Putamen (tissue), 1 donor: ENCODE data around the gene HNRNPL.
"Not testable (repeated sequence)": the region's sequence is repeated elsewhere in the genome, so short reads cannot be mapped to it uniquely, and the experiment has no call there.

Experiments used
- DNase-seq: peaks from one replicate; pipeline ENCODE4 v3.0.0-alpha.2; 2016; ENCODE audit warnings: low spot score

Gene HNRNPL

DNA sequence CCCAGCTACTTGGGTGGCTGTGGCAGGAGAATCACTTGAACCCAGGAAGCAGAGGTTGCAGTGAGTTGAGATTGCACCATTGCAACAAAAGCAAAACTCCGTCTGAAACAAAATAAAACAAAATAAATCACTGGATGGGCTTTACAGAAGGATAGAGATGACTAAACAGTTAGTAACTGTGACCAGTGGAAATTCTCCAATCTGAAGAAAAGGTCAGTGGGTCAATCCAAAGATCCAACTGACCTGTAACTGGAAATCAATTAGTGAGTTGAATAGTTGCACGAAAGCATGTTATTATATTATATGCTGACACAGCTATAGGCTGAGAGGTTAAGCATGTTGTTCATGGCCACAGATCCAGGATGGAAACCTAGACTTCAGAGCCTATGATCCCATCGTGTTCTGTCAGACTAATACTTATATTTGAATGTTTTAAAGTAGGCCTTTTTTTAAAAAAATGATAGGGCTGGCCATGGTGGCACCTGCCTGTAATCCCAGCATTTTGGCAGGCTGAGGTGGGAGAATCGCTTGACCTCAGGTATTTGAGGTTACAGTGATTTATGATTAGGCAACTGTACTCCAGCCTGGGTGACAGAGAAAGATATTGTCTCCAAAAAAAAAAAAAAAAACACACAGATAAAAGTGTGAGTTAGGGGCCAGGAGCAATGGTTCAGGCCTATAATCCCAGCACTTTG lies 19.6 kb downstream of the HNRNPL start:
- no peak for DNase-seq

DNA sequence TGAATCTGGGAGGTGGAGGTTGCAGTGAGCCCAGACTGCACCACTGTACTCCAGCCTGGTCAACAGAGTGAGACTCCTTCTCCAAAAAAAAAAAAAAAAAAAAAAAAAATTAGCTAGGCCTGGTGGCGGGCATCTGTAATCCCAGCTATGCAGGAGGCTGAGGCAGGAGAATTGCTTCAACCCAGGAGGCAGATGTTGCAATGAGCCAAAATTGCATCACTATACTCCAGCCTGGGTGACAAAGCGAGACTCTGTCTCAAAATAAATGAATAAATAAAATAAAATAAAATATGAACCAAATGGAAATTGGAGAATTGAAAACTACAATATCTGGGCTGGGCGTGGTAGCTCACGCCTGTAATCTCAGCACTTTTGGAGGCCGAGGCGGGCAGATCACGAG lies 20.6 kb downstream of the HNRNPL start:
- DNase-seq = not testable (repeated sequence)

DNA sequence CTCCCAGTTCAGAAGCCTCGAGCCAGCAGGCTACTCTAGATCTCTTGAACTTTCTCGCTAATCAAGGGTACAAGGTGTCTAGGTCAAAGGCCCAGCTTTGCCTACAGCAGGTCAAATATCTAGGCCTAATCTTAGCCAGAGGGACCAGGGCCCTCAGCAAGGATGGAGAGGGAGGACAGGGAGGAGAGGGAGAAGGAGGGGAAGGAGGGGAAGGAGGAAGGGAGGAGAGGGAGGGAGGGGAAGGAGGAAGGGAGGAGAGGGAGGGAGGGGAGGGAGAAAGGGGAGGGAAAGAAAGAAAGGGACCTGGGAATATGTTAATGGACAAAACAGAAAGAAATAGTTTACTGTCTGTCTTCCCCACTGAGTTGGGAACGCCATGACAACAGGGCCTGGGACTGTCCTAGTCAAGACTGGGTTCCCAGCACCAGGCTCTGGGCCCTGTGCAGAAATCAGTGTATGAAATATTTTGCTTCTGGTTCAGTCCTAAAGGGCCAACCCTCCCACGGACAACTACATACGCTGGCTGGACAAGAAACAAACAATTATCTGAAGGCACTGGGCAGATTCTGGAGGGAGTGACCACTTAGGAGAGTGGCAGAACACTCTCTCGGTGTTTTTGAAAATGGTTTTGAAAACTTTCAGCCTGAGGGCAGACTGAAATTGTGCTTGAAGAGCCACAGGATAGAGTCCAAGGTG lies 22.8 kb downstream of the HNRNPL start:
- DNase-seq = no peak

DNA sequence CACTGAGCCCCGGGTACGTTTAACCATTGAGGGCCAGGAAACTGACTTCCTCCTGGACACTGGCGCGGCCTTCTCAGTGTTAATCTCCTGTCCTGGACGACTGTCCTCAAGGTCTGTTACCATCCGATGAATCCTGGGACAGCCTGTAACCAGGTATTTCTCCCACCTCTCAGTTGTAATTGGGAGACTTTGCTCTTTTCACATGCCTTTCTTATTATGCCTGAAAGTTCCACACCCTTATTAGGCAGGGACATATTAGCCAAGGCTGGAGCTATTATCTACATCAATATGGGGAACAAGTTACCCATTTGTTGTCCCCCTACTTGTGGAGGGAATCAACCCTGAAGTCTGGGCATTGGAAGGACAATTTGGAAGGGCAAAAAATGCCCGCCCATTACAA lies 23.9 kb downstream of the HNRNPL start:
- DNase-seq = not testable (repeated sequence)

DNA sequence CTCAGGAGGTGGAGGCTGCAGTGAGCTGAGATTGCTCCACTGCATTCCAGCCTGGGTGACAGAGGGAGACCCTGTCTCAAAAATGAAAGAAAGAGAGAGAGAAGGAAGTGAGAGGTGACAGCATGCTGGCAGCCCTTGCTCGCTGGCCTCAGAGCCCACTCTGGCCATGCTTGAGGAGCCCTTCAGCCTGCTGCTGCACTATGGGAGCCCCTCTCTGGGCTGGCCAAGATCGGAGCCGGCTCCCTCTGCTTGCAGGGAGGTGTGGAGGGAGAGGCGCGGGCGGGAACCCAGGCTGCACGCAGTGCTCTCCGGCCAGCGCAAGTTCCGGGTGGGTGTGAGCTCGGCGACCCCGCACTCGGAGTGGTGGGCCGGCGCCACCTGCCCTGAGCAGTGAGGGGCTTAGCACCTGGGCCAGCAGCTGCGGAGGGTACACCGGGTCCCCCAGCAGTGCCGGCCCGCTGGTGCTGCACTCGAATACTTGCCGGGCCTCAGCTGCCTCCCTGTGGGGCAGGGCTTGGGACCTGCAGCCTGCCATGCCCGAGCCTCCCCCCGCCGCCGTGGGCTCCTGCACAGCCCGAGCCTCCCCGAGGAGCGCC lies 28.5 kb downstream of the HNRNPL start:
- DNase-seq = not testable (repeated sequence)

DNA sequence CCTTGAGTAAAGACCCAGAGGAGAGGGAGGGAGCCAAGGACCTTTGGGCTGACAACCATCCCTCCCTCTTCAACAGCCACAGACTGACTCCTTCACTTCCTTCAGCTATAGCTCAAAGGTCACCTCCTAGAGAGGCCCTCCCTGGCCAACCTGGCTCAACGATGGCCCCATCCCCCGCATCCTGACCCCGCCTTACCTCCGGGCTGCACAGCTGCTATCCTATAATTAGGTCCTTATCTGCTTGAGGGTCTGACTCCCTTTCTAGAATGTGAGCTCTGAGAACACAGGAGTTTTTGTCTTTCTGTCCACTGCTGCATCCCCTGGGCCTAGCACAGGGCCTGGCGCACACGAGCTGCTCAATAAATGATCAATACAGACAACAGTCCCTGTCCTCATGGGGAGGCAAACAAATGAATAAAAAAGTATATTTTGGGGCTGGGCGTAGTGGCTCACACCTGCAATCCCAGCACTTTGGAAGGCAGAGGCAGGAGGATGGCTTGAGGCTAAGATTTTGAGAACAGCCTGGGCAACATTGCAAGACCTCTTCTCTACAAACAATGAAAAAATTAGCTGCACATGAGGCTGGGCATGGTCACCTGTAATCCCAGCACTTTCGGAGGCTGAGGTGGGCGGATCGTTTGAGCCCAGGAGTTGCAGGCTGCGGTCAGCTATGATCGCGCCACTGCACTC lies 30.4 kb downstream of the HNRNPL start:
- no peak for DNase-seq

DNA sequence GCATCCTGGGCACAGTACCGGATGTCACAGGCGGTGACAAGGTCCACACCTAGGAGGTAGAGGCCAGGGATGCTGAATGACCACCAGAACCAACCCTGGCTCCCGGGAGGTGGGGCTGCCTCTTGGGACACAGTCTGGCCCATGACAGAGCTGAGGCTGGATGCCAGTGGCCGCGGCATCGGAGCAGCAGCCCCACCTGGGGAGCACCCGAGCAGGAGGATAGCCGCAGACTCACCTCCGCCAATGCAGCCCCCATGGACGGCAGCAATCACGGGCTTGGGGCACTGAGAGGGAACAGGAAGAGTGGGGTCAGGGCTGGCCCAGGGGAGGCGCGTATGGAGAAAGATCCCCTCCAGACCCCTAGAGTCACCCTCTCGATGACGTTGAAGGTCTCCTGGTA lies 32.7 kb downstream of the HNRNPL start:
- no peak for DNase-seq

DNA sequence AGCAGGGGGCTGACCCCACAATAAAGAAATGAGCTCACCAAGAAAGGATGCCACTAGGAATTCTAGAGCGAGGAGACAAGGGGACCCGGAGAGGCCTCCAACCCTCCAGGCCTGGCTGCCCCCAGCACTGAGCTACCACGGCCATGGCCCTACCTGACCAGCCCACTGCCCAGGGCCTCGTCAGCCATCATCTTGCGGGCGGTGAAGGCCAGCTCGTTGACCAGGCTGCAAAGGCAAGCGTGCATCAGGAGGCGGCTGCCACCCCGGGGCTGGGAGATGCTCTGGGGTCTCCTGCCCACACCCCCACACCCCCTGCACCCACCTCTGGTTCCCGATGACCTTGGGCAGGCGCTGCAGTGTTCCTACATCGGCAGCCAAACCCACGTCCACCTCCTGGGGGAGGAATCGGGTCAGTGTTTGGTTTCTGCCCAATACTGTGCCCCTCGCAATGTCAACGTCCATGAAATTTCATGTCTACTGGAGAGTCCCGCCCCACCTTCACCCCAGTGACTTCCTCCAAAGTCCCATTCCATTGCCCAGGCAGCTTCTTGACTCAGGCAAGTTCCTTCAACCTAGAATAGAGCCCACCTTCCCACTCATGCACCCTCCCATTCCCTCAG lies 33.5 kb downstream of the HNRNPL start:
- no peak for DNase-seq

DNA sequence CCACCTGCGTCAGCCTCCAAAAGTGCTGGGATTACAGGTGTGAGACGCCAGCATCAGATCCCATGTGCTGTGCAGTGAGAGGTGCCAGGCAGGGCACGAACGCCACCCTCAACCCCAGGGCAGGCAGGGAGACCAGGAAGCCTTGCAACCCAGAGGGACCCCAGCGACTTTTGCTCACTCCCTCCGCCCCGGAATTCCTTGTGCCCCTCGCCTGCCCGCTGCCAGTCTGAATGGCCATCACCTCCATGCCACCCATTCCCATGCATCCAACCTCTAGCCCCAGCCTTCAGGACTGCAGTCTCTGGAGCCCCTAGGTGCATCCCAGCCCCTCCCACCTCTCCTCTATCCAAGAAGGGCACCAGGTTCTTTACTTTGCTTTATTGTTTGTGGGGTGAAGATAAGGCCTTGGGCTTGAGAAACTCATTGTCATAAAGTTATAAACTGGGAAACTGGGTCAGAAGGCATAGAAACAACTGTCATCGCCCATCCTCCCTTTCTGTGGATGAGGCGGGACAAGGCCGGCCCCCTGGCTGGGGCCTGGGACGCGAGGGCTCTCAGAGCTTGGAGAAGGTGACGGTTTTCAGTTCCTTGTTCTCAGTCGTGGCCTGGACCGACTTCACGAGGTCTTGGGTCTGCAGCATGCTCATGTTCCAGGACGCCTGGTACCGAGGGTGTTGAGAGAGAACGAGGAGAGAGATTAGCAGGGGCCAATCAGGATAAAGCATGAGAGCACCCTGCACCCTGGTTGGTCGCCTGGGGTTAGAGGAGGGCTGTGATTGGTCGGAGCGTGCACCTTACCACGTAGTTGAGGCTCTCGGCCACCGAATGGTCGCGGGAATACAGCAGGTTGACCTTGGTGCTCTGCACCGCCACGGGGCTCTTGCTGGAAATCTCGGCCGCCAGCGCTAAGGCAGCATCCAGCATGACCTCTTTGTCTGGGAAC lies 34.5 kb downstream of the HNRNPL start:
- no peak for DNase-seq

DNA sequence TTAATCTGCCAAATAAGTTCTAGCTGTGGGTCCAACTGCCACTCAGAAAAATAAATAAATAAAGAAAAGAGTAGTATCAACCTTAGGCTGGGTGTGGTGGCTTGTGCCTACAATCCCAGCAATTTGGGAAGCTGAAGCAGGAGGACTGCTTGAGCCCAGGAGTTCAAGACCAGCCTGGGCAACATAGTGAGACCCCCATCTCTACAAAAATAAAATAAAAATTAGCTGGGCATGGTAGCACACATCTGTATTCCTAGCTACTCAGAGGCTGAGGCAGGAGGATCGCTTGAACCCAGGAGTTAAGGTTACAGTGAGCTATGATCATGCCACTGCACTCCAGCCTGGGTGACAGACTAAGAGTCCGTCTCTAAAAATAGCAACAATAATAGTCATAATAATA lies 35.9 kb downstream of the HNRNPL start:
- not testable (repeated sequence) for DNase-seq

DNA sequence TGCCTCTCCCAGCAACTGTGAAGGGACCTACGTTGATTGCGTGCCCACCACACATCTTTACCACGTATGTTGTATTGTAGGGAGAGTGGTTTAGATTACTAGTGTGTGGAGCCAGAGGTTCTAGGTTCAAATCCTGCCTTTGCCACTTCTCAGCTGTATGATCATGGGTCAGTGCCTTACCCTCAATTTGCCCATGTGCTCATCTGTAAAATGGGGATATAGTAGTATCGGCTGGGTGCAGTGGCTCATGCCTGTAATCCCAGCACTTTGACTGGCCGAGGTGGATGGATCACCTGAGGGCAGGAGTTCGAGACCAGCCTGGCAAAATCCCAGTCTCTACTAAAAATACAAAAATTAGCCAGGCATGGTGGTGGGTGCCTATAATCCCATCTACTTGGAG lies 36.5 kb downstream of the HNRNPL start:
- DNase-seq = no peak

DNA sequence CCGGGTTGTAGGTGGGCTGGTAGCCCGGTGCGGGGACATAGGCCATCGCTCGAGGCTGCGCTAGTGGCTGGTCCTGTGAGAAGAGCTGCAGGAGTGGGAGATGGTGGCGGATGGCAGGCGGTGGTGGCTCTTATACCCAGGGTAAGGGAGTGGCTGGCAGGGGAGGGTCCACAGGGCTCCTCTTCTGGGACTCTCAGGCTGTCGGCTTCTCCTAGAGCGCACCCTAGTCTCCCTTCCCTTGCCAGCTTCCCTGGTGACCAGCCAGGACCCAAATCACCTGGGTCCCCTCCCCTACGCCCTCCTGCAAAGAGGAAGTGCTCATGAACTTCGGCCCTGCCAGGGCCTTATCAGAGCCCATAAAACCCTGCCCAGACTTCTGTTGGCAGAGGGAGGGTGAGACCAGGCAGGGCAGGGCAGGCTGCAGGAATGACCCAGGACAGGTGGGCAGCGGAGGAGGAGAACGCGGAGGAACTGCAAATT lies 36.9 kb downstream of the HNRNPL start, which contains the start of gene LGALS4:
LGALS4 (minus strand) TSS at position 105 of the 480 bp plus-strand sequence; CDS start at position 46, 59 bp downstream.
- DNase-seq = no peak

DNA sequence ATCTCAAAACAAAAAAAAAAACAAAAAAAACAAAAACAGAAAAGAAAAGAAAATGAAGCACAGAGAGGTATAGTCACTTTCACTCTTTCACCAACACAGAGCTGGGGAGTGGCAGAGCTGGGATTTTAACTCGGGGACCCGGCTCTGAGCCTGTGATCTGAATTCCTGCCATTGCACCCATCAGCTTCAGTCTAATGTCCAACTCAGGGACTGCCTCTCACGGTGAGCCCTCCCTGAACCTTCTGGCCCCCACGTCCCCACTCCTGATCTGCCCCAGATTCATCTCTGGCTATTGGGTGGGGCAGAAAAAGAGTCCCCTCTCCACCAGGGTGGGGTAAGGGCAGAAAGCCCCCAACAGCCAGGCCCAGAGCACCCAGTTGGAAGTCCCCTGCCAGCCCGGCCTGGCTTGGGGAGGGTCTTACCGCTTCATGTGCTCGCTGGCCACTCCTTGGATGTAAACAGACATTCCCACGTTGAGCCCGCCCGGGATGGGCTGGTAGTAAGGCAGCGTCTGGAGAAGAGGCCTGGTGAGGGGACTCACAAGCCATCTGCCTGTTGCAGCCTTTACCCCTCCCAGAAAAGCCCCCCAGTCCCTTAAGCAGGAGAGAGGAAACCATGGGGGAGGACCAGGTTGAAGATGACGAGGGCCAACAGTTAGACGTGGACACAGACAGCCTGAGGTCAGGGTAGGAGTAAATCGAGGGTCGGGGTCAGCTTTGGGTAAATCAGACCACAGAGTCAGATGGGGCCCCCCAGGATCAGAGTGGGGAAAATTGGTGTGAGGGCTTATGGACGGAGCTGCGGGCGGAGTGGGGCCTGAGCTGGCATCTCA lies 37.6 kb downstream of the HNRNPL start:
- no peak for DNase-seq

DNA sequence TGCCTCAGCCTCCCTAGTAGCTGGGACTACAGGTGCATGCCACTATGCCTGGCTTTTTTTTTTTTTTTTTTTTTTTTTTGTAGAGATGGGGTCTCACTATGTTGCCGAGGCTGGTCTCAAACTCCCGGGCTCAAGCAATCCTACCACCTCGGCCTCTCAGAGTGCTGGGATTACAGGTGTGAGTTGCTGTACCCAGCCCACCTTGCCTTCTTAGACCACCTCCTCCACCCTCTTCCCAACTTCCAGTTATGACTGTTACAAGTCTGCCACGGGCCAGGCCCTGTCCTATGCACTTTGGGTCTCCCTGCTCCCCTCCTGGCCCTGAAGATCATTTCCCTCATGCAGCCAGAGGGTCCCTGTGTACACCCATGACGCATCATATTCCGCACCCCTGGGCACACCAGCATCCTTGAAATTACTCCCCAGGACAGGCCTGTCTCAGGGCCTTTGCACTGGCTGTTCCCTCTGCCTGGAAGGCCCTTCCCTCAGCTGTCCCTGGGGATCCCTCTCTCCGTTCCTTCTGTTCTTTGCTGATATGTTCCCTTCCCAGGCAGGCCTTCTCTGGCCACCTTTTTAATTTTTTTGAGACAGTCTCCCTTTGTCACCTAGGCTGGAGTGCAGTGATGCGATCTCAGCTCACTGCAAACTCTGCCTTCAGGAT lies 40.1 kb downstream of the HNRNPL start:
- DNase-seq = no peak

DNA sequence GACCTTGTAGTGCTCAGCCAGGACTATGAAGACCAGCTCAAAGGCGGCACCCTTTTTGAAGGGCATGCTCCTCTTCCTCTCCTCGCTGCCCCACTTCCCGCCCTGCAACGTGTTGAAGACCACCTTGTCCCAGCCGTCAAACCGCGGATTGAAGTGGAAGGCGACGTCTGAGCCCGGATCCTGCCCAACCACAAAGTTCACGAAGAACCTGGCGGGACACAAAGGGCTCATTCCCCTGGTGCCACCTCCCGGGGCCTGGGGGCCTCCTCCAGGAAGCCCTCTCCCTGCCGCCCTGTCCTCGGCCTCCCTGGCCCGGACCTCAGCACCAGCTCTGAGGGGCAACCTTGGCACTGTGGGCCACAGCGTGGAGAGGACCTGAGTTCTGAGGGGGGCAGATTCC lies 41.0 kb downstream of the HNRNPL start:
- DNase-seq = no peak

DNA sequence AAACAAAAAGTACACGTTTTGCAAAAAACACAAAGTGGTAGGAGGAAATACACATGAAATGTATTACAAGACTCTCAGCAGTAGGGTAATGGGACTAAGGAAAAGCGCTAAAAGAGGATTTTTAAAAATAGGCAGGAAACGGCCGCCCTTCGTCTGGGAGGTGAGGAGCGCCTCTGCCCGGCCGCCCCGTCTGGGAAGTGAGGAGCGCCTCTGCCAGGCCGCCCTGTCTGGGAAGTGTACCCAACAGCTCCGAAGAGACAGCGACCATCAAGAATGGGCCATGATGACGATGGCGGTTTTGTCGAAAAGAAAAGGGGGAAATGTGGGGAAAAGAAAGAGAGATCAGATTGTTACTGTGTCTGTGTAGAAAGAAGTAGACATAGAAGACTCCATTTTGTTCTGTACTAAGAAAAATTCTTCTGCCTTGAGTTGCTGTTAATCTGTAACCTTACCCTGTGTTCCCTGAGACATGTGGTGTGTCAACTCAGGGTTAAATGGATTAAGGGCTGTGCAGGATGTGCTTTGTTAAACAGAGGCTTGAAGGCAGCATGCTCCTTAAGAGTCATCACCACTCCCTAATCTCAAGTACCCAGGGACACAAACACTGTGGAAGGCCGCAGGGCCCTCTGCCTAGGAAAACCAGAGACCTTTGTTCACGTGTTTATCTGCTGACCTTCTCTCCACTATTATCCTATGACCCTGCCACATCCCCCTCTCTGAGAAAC lies 42.2 kb downstream of the HNRNPL start:
- not testable (repeated sequence) for DNase-seq

DNA sequence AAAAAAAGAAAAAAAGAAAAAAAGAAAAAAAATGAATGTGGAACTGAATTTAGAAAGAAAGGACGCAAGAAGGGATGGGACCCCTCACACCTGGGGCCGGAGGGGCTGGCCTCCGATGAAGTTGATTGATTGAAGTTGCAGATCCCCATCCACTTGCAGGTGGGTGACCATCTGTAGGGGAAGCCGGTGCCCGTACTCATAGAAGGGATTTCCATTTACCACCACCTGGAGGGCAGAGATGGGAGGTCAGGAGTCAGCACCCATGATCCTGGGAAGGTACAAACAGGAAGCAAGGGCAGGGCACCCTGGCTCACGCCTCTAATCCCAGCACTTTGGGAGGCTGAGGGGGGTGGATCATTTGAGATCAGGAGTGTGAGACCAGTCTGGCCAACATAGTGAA lies 43.4 kb downstream of the HNRNPL start:
- DNase-seq = no peak

DNA sequence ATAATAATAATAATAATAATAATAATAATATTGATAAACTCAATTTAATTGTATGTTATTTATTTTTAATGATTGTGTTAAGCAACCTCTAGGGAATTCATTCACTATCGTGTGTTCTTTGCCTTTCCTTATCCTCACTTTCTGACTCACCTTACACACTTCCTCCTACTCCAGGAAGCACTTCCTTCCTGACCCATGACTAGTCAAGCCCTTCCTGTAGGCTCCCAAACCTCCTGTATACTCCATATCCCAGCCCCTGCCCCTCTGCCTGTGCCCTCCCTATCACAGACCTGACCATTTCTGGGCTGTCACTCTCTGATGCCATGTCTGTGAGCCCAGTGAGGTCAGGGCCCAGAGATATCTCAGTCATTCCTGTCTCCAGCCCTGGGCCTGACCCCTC lies 44.6 kb downstream of the HNRNPL start:
- no peak for DNase-seq

DNA sequence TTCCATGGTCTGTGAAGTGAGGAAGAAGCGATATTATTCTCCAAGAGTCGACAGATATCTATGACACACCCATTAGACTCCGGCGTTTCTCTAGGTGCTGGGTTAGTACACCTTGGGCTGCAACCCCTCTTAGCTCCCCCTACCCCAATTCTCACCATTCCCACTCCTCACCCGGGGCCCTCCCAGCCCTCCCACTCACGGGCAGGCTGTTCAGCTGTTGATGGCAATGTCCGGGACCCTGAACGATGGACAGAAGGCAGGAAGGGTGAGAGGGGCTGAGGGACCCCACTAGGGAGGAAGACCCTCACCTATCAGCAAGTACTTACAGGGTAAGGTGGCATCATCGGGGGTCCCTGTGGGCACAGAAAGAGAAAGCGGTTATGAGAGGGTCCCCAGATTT lies 46.2 kb downstream of the HNRNPL start:
- DNase-seq = no peak
